ENCODE measurements around the gene TRIP12.
A peak's percentile ranks its signal among the peaks of the same experiment; 100 is the strongest.
"Not testable (repeated sequence)": the region's sequence is repeated elsewhere in the genome, so short reads cannot be mapped to it uniquely, and the experiment has no call there.

Gene TRIP12

GRCh38 chr2:229850355-229851275 lies 71.2 kb downstream of the TRIP12 start:
- DNase-seq; in situ Hi-C loops (cut with MboI; ENCODE audit: low pct_unique_long_range_greater_than_20kb, low sequenced_read_pairs): not testable (repeated sequence)

DNA sequence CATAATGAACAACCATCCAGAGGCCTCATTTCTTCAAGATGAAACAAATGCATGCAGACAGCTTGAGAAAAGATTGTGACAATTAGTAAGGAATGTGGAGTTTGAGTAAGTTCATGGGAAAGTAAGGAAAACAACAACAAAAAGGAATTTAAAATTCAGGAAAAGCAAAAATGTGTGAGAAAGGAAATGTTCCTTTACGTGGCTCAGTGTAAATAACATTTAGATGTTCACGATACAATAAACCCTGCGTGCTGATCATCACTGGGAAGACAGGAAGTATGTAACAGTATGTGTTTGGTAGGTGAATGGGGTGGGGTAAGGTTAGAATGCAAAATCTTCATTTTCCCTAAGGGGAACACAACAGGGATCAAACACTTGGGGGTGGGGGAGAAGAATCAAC lies 72.7 kb downstream of the TRIP12 start:
- in situ Hi-C loops (cut with MboI; ENCODE audit: low pct_unique_long_range_greater_than_20kb, low sequenced_read_pairs), result no loop called here
- no peak for DNase-seq

DNA sequence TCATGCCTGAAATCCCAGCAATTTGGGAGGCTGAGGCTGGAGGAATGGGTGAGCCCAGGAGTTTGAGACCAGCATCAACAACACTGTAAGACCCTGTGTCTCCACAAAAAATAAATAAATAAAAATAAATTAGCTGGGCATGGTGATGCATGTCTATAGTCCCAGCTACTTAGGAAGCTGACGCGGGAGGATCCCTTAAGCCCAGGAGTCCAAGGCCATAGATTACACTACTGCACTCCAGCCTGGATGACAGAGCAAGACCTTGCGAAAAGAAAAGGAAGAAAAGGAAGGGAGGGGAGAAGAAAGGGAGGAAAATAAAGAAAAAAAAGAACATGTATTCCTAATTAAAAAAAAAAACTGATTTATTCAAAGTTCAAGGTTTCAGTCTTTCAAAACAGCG lies 78.2 kb downstream of the TRIP12 start:
- in situ Hi-C loops (cut with MboI; ENCODE audit: low pct_unique_long_range_greater_than_20kb, low sequenced_read_pairs), result no loop called here
- DNase-seq, result no peak

- in situ Hi-C loops (cut with MboI; ENCODE audit: low pct_unique_long_range_greater_than_20kb, low sequenced_read_pairs), result no loop called here
- no peak for DNase-seq
These were observed 83.1 kb downstream of the TRIP12 start for GRCh38 chr2:229838729-229839128.

DNA sequence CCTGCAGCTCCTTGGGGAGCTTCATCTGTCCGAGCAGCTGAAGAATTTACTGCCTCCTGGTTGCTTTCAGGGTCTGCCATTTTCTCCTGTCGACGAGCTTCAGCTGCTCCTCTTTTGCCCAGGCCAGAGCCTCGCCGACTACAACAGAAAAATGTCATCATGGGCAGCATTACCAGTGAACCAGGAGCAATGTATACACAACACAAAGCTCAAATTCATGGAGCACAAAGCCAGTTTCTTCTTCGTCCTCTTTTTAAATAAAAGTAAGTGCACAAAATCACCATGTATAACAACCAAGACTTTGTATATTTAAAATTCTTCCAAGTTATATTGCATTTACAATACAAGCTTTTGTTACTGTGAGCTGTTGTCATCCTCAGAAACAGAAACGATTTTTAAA lies 85.0 kb downstream of the TRIP12 start:
- DNase-seq, result no peak
- in situ Hi-C loops (cut with MboI; ENCODE audit: low pct_unique_long_range_greater_than_20kb, low sequenced_read_pairs), result no loop called here

GRCh38 chr2:229835596-229836283 lies 86.1 kb downstream of the TRIP12 start:
- in situ Hi-C loops (cut with MboI; ENCODE audit: low pct_unique_long_range_greater_than_20kb, low sequenced_read_pairs), result no loop called here
- no peak for DNase-seq

DNA sequence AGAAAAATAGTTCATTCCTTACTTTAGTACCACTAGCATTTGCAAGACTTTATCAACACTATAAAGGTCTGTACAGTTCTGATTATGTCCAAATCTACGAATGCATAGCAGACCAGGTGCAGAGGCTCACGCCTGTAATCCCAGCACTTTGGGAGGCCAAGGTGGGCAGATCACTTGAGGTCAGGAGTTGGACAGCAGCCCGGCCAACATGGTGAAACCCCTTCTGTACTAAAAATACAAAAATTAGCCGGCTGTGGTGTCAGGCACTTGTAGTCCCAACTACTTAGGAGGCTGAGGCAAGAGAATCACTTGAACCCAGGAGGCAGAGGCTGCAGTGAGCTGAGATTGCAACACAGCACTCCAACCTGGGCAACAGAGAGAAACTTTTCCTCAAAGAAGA lies 87.4 kb downstream of the TRIP12 start:
- in situ Hi-C loops (cut with MboI; ENCODE audit: low pct_unique_long_range_greater_than_20kb, low sequenced_read_pairs), result not testable (repeated sequence)

GRCh38 chr2:229832510-229832898 lies 89.3 kb downstream of the TRIP12 start:
- in situ Hi-C loops (cut with MboI; ENCODE audit: low pct_unique_long_range_greater_than_20kb, low sequenced_read_pairs), result no loop called here
- no peak for DNase-seq

More for the DNA sequence above, 87.4 kb downstream of the TRIP12 start:
- not testable (repeated sequence) for DNase-seq

DNA sequence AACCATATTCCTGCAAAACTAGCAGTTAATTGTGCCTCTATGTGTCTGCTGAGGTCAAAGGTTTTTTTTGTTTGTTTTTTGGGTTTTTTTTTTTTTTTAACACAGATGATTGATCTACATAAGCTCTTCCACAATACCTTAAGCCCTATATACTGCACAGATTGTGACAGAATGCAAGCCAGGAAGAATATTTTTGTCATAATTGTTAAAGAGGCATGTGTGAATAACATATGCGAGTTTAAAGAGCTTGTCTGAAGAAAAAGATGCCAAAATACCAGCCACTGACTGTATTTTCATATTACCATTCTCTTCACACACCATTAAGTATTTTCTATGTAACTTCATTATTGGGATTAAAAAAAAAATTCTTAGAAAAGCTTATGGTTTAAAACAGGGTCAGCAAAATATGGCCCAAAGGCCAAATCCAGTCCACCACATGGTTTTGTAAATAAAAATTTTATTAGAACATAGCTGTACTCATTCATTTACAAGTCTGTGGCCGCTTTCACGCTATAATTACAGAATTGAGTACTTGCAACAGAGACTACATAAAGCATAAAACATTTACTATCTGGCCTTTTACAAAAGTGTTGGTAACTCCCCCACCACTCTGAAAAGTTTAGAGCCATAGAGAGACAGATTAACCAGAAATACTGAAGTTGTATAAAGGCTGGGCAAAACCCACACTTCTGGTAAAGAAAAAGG lies 89.9 kb downstream of the TRIP12 start:
- in situ Hi-C loops (cut with MboI; ENCODE audit: low pct_unique_long_range_greater_than_20kb, low sequenced_read_pairs), result no loop called here

DNA sequence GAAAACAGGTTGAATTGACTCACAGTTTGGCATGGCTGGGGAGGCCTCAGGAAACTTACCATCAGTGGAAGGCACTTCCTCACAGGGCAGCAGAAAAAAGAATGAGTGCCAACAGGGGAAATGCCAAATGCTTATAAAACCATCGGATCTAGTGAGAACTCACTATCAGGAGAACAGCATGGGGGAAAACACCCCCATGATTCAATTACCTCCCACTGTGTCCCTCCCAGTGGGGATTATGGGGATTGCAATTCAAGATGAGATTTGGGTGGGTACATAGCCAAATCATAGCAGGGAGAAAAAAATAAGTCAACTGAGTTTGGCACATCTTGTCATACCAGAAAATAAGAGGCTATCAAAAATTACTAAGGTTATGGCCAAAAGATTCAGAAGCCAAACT lies 96.3 kb downstream of the TRIP12 start:
- in situ Hi-C loops (cut with MboI; ENCODE audit: low pct_unique_long_range_greater_than_20kb, low sequenced_read_pairs), result no loop called here

More for the DNA sequence above, 89.9 kb downstream of the TRIP12 start:
- DNase-seq, result no peak

DNA sequence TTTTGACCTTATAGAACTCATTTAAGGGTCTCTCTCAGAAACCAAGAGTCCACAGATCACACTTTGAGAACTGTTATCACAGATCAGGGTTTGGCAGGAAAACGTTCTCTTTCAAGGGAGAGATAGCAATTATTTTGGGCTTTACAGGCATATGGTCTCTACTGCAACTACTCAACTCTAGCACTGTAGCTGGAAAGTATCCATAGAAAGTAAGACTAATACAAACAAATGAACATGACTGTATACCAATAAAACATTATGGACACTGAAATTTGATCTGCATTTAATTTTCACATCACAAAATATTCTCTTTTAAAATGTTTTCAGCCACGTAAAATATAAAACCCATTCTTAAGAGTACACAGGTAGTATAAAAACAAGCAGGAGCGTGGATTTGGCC lies 100.5 kb downstream of the TRIP12 start:
- no peak for DNase-seq

More for the DNA sequence above, 96.3 kb downstream of the TRIP12 start:
- no peak for DNase-seq

GRCh38 chr2:229818230-229818629 lies 103.6 kb downstream of the TRIP12 start:
- in situ Hi-C loops (cut with MboI; ENCODE audit: low pct_unique_long_range_greater_than_20kb, low sequenced_read_pairs), result no loop called here
- no peak for DNase-seq

More for the DNA sequence above, 100.5 kb downstream of the TRIP12 start:
- in situ Hi-C loops (cut with MboI; ENCODE audit: low pct_unique_long_range_greater_than_20kb, low sequenced_read_pairs), result no loop called here

GRCh38 chr2:229815858-229816257 lies 106.0 kb downstream of the TRIP12 start:
- in situ Hi-C loops (cut with MboI; ENCODE audit: low pct_unique_long_range_greater_than_20kb, low sequenced_read_pairs), result no loop called here
- no peak for DNase-seq

DNA sequence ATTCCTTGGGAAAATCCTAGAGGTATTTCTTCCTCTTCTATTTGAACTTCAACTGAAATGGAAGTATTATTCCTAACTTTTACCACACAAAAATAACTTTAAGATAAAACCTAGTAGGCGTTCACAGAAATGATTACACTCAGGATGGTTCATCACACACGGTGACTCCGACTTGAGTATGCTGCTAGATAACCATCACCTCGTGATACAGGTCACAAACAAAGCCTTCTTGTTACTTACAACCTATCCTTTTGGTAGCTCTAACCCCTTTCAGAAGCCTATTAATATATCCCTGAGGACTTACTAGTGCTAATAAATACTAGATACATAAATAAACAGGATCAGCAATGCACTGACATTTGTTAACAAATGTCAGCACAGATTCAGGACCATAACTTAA lies 106.5 kb downstream of the TRIP12 start:
- no peak for DNase-seq
- in situ Hi-C loops (cut with MboI; ENCODE audit: low pct_unique_long_range_greater_than_20kb, low sequenced_read_pairs), result no loop called here

GRCh38 chr2:229810786-229811185 lies 111.0 kb downstream of the TRIP12 start:
- in situ Hi-C loops (cut with MboI; ENCODE audit: low pct_unique_long_range_greater_than_20kb, low sequenced_read_pairs), result no loop called here
- no peak for DNase-seq

GRCh38 chr2:229805559-229805958 lies 116.2 kb downstream of the TRIP12 start:
- DNase-seq, result no peak
- in situ Hi-C loops (cut with MboI; ENCODE audit: low pct_unique_long_range_greater_than_20kb, low sequenced_read_pairs), result no loop called here

DNA sequence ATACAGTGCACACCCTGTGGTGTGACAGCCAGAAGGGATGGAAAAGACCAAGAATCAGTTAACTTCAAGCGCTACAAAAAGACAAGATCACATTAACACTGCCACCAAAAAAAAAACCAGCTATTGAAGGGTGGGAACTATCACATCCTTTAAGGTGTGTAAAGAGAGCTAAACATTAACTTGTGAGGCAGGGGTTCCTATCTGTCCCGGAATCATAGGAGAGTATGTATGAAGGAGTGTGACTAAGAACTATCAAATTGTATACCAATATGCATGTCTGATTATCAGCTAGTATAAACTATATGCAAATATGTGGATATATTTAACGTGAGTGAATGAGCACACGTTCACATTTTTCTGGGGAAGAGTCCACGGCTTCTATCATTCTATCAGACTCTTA lies 119.0 kb downstream of the TRIP12 start:
- in situ Hi-C loops (cut with MboI; ENCODE audit: low pct_unique_long_range_greater_than_20kb, low sequenced_read_pairs), result no loop called here

GRCh38 chr2:229800997-229801754 lies 120.6 kb downstream of the TRIP12 start:
- DNase-seq, result peak; percentile 79

More for the DNA sequence above, 119.0 kb downstream of the TRIP12 start:
- DNase-seq, result no peak

More at GRCh38 chr2:229800997-229801754, 120.6 kb downstream of the TRIP12 start:
- in situ Hi-C loops (cut with MboI; ENCODE audit: low pct_unique_long_range_greater_than_20kb, low sequenced_read_pairs), result no loop called here

Measured in KBM-7 (cell line).